Measurements from ENCODE around the gene JPH2. TPM values are rescaled to one million over a fixed set of nuclear protein-coding genes. Genes with fewer than 3 reads are reported as not detected.

Gene JPH2
- total RNA-seq, 1 donor from 2014 or later = 4.6 TPM

GRCh38 chr20:44109951-44110361 lies 77.0 kb downstream of the JPH2 start:
- no peaks in the 10 kb centered on the region for H3K9me3 ChIP-seq
- H3K27ac ChIP-seq = no peak overlapping the region
- no peaks in the 10 kb centered on the region for H3K36me3 ChIP-seq
- ATAC-seq (no peak), DNase-seq (no peak)
- no peak overlapping the region for H3K4me3 ChIP-seq
- H3K27me3 ChIP-seq (ENCODE audit: low read depth) = peaks cover 17% of the 10 kb centered on the region
- TF ChIP-seq, protein P1, sequence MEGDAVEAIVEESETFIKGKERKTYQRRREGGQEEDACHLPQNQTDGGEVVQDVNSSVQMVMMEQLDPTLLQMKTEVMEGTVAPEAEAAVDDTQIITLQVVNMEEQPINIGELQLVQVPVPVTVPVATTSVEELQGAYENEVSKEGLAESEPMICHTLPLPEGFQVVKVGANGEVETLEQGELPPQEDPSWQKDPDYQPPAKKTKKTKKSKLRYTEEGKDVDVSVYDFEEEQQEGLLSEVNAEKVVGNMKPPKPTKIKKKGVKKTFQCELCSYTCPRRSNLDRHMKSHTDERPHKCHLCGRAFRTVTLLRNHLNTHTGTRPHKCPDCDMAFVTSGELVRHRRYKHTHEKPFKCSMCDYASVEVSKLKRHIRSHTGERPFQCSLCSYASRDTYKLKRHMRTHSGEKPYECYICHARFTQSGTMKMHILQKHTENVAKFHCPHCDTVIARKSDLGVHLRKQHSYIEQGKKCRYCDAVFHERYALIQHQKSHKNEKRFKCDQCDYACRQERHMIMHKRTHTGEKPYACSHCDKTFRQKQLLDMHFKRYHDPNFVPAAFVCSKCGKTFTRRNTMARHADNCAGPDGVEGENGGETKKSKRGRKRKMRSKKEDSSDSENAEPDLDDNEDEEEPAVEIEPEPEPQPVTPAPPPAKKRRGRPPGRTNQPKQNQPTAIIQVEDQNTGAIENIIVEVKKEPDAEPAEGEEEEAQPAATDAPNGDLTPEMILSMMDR (IDR thresholded peaks at IDR 0.05) = no peak
- intact Hi-C loops (cut with DNase I) = no loop called here
- H3K4me1 ChIP-seq = no peaks in the 10 kb centered on the region

DNA sequence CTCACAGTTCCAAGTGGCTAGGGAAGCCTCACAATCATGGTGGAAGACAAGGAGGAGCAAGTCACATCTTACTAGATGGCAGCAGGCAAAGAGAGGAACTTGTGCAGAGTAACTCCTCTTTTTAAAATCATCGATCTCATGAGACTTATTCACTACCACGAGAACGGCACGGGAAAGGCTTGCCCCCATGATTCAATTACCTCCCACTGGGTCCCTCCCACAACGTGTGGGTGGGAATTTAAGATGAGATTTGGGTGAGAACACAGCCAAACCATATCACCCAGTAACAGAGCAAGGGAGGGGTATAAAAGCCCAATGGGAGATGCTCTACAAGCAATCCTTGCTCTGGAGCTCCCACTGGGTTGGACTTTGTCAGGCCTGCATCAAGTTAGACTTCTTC lies 80.4 kb downstream of the JPH2 start:
- no peaks in the 10 kb centered on the region for H3K4me1 ChIP-seq
- intact Hi-C loops (cut with DNase I) = no loop called here
- no peak overlapping the region for H3K27ac ChIP-seq
- peaks cover 12% of the 10 kb centered on the region for H3K27me3 ChIP-seq (ENCODE audit: low read depth)
- H3K36me3 ChIP-seq = no peaks in the 10 kb centered on the region
- DNase-seq (no peak), ATAC-seq (no peak)
- TF ChIP-seq, protein P1 (IDR thresholded peaks at IDR 0.05) = no peak
- no peaks in the 10 kb centered on the region for H3K9me3 ChIP-seq
- no peak overlapping the region for H3K4me3 ChIP-seq

DNA sequence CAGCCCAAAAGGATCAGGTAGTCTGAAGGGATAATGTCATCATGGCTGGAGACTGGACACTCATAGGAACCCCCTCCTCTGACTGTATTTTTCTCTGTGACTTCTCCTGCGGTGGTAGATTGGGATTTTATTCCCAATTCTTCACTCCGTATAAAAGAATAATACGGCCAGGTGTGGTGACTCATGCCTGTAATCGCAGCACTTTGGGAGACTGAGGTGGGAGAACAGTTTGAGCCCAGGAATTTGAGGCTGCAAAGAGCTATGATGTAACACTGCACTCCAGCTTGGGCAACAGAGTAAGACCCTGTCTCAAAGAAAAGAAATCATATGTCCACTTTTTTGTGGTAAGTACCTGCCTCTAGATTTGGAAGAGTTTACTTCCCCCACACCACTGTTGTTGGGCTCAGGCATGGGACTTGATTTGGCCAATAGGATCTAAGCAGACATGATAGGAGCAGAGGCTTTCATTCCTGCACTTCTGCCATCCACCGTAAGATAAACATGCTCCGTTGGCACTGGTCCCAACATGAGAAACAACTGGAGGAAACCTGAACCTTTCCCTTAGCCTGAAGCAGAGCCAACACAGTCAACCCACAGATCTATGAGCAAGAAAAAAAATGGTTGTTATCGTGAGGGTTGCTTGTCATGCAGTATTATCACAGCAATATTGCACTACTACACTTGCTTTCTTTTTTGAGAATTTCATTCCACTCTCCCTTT lies 82.0 kb downstream of the JPH2 start:
- ATAC-seq = no peak
- H3K9me3 ChIP-seq = no peaks in the 10 kb centered on the region
- H3K27ac ChIP-seq = no peak overlapping the region
- no peak overlapping the region for H3K4me3 ChIP-seq
- TF ChIP-seq, protein P1 (IDR thresholded peaks at IDR 0.05) = no peak
- peaks cover 12% of the 10 kb centered on the region for H3K27me3 ChIP-seq (ENCODE audit: low read depth)
- H3K36me3 ChIP-seq = no peaks in the 10 kb centered on the region
- no peak for DNase-seq
- intact Hi-C loops (cut with DNase I) = no loop called here
- H3K4me1 ChIP-seq = no peaks in the 10 kb centered on the region

GRCh38 chr20:44102582-44102981 lies 84.4 kb downstream of the JPH2 start:
- TF ChIP-seq, protein P1 (IDR thresholded peaks at IDR 0.05) = no peak
- ATAC-seq (no peak), DNase-seq (no peak)
- no peaks in the 10 kb centered on the region for H3K4me1 ChIP-seq
- no peaks in the 10 kb centered on the region for H3K9me3 ChIP-seq
- no peaks in the 10 kb centered on the region for H3K36me3 ChIP-seq
- H3K27me3 ChIP-seq (ENCODE audit: low read depth) = peaks cover 3% of the 10 kb centered on the region
- no peak overlapping the region for H3K4me3 ChIP-seq
- no peak overlapping the region for H3K27ac ChIP-seq
- intact Hi-C loops (cut with DNase I) = no loop called here

- ATAC-seq = no peak
- H3K27ac ChIP-seq = no peak overlapping the region
- no peak overlapping the region for H3K4me3 ChIP-seq
- H3K9me3 ChIP-seq = no peaks in the 10 kb centered on the region
- no peaks in the 10 kb centered on the region for H3K4me1 ChIP-seq
- TF ChIP-seq, protein P1 (IDR thresholded peaks at IDR 0.05) = no peak
- no peaks in the 10 kb centered on the region for H3K36me3 ChIP-seq
- DNase-seq = no peak
- intact Hi-C loops (cut with DNase I) = no loop called here
- H3K27me3 ChIP-seq (ENCODE audit: low read depth) = peaks cover 6% of the 10 kb centered on the region
These were observed 87.2 kb downstream of the JPH2 start for GRCh38 chr20:44099832-44100231.

All from lower lobe of right lung (tissue), 2 donors.